Stomach (tissue), 9 donors: ENCODE measurements around the gene ZMAT3. TPM values are rescaled to one million over a fixed set of nuclear protein-coding genes. Genes with fewer than 3 reads are reported as not detected.

Experiments used
- DNase-seq, 2 donors: peaks; one replicate each; pipeline versions ENCODE4 v3.0.0 to v3.0.0-alpha.2; 2013 to 2019
- H3K27ac ChIP-seq, 5 donors: fragments of 200-600 bp in 4 of 5; sonication (generic) in 4 of 5; one replicate each; pipeline ENCODE4 v1.5.1; 2013 to 2019; ENCODE audit warnings: mild to moderate bottlenecking in 1 of 5, moderate library complexity in 1 of 5
- H3K27me3 ChIP-seq, 3 donors: fragments of 200-600 bp; sonication (generic); one replicate each; pipeline ENCODE4 v1.5.1; 2017 to 2019; ENCODE audit warnings: mixed run types in 1 of 3
- H3K36me3 ChIP-seq, 4 donors: fragments of 200-600 bp; sonication (generic); 1 replicate in 3 of 4; 2 replicates in 1 of 4; pipeline ENCODE4 v1.5.1; 2016 to 2019
- H3K4me1 ChIP-seq, 4 donors: fragments of 200-600 bp; sonication (generic); one replicate each; pipeline ENCODE4 v1.5.1; 2016 to 2019
- H3K4me3 ChIP-seq, 4 donors: fragments of 200-600 bp; sonication (generic) in 3 of 4; one replicate each; pipeline ENCODE4 v1.5.1; 2016 to 2019; ENCODE audit warnings: mild to moderate bottlenecking in 1 of 4
- H3K9me3 ChIP-seq, 4 donors: fragments of 200-600 bp; sonication (generic); one replicate each; pipeline ENCODE4 v1.5.1; 2016 to 2019
- CTCF ChIP-seq, 7 experiments: fragments of 450-650 bp in 4 of 7; fragments of 200-600 bp in 3 of 7; sonication (generic) in 3 of 7; IDR thresholded peaks; one replicate each; pipeline ENCODE4 v1.5.1; 2016 to 2019; ENCODE audit warnings: antibody characterized with exemption in 7 of 7, control low read depth in 2 of 7, mild to moderate bottlenecking in 1 of 7
- EP300 ChIP-seq: sonication (generic); formaldehyde crosslinking; IDR thresholded peaks from one replicate; pipeline ENCODE4 v1.6.1; 2017; ENCODE audit warnings: antibody characterized with exemption
- POLR2A ChIP-seq, 4 donors: fragments of 450-650 bp; IDR thresholded peaks; one replicate each; pipeline ENCODE4 v1.6.1; 2016; ENCODE audit warnings: antibody characterized with exemption in 4 of 4, control low read depth in 2 of 4, mild to moderate bottlenecking in 1 of 4, moderate library complexity in 1 of 4
- POLR2AphosphoS5 ChIP-seq, 3 donors: sonication (generic); formaldehyde crosslinking; IDR thresholded peaks; one replicate each; pipeline ENCODE4 v1.6.1; 2016; ENCODE audit warnings: antibody characterized with exemption in 3 of 3
- WGBS, 5 donors: extraction: QIAGEN DNeasy Blood & Tissue Kit in 3 of 5; methylation state at CpG; one replicate each; pipeline versions ENCODE4 v1.1.5 to v1.1.7; 2013 to 2018; 5-methylcytosine and 5-hydroxymethylcytosine counted together
- intact Hi-C: fragments of 100-400 bp; cut with DNase I; formaldehyde crosslinking; loops from one replicate; pipeline ENCODE4 v1.15.1; 2023; ENCODE audit warnings: low total_unique reads
- polyA plus RNA-seq, 3 donors: library from polyadenylated mRNA; stranded (reverse); fragments of 200-250 nt; gene quantifications; one replicate each; pipeline ENCODE4 v1.2.3, GENCODE V29; 2013
- total RNA-seq, 5 donors: library from RNA; depleted of rRNA; stranded (reverse); fragments of >200 nt; gene quantifications; one replicate each; pipeline versions ENCODE4 v1.1.0 to v1.2.3, GENCODE V29; 2014 to 2016
- donor health status: healthy with polysubstance abuse.
- donor health status: Bipolar disorder and iron deficiency.
- donor health status: healthy.

The ZMAT3 gene
- total and polyA plus RNA-seq, 8 donors = 1.4 to 19.8 (median 6.5) TPM

- Histone ChIP-seq H3K4me1 (peaks cover 0 to 15% (median 5%) of the 10 kb centered on the region in 4 donors), H3K27me3 (no peaks in the 10 kb centered on the region), H3K27ac (no peak overlapping the region), H3K4me3 (no peak overlapping the region), H3K9me3 (no peaks in the 10 kb centered on the region), H3K36me3 (no peaks in the 10 kb centered on the region)
- intact Hi-C loops = loop anchor here (5.0 kb wide), 1 partner anchor 302 kb away; no protein-coding TSS in a partner anchor
- DNase-seq = peak; percentile 28 to 92
- peak in 1 of 3 donors; percentile 32 for TF ChIP-seq POLR2AphosphoS5 (IDR thresholded peaks at IDR 0.05)
- no peak for TF ChIP-seq POLR2A (IDR thresholded peaks at IDR 0.05)
- peak in 5 of 7 experiments; percentile 76 to 84 (median 82) for TF ChIP-seq CTCF (IDR thresholded peaks at IDR 0.05)
- WGBS, 5 donors = 0% methylated on average over 1 of the region's 1 CpG
These were observed 56.0 kb downstream of the ZMAT3 start for GRCh38 chr3:179015551-179016020.

- no peak overlapping the region for H3K27ac ChIP-seq
- no peak overlapping the region for H3K4me3 ChIP-seq
- no peak for DNase-seq
- 93 to 100% (median 96%) methylated on average over 2 of the region's 2 CpGs for WGBS, 5 donors
- peaks cover 0 to 8% (median 0%) of the 10 kb centered on the region in 4 donors for H3K36me3 ChIP-seq
- TF ChIP-seq EP300 (no peak), POLR2A (IDR thresholded peaks at IDR 0.05) (no peak), POLR2AphosphoS5 (IDR thresholded peaks at IDR 0.05) (no peak), CTCF (IDR thresholded peaks at IDR 0.05) (no peak)
- no peaks in the 10 kb centered on the region for H3K9me3 ChIP-seq
- no peaks in the 10 kb centered on the region for H3K4me1 ChIP-seq
- intact Hi-C loops = no loop called here
- no peaks in the 10 kb centered on the region for H3K27me3 ChIP-seq
These were observed 65.9 kb downstream of the ZMAT3 start for GRCh38 chr3:179005706-179006105.

- Histone ChIP-seq H3K36me3 (peaks cover 0 to 8% (median 0%) of the 10 kb centered on the region in 4 donors), H3K27me3 (no peaks in the 10 kb centered on the region), H3K27ac (no peak overlapping the region), H3K4me1 (no peaks in the 10 kb centered on the region), H3K9me3 (no peaks in the 10 kb centered on the region), H3K4me3 (no peak overlapping the region)
- 85 to 93% (median 90%) methylated on average over 3 to 4 of the region's 4 CpGs for WGBS, 5 donors
- TF ChIP-seq CTCF (IDR thresholded peaks at IDR 0.05) (no peak), POLR2AphosphoS5 (IDR thresholded peaks at IDR 0.05) (no peak), EP300 (no peak), POLR2A (IDR thresholded peaks at IDR 0.05) (no peak)
- DNase-seq = no peak
- intact Hi-C loops = no loop called here
These were observed 66.4 kb downstream of the ZMAT3 start for GRCh38 chr3:179005213-179005612.

- Histone ChIP-seq H3K36me3 (peaks cover 0 to 8% (median 0%) of the 10 kb centered on the region in 4 donors), H3K27me3 (no peaks in the 10 kb centered on the region), H3K9me3 (peaks cover 0 to 4% (median 0%) of the 10 kb centered on the region in 4 donors), H3K27ac (no peak overlapping the region), H3K4me1 (no peaks in the 10 kb centered on the region), H3K4me3 (no peak overlapping the region)
- TF ChIP-seq CTCF (IDR thresholded peaks at IDR 0.05) (no peak), POLR2A (IDR thresholded peaks at IDR 0.05) (no peak), POLR2AphosphoS5 (IDR thresholded peaks at IDR 0.05) (no peak), EP300 (no peak)
- no peak for DNase-seq
- 60 to 75% (median 66%) methylated on average over 3 of the region's 3 CpGs for WGBS, 5 donors
- intact Hi-C loops = no loop called here
These were observed 71.0 kb downstream of the ZMAT3 start for GRCh38 chr3:179000659-179001058.
